ENCODE results near the gene TTLL6.

DNA sequence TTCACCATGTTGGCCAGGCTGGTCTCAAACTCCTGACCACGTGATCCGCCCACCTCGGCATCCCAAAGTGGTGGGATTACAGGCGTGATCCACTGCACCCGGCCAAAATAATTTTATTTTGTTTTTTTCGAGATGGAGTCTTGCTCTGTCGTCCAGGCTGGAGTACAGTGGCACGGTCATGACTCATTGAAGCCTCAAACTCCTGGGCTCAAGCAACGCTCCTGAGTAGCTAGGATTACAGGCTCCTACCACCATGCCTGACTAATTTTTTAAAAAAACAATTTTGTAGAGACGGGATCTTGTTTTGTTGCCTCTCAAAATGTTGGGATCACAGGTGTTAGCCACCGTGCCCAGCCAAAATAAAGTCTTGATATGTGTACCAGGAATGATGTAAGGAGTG lies 2.4 kb upstream of the TTLL6 start:
- no peak for TF ChIP-seq CTCF (IDR thresholded peaks at IDR 0.05)
- TF ChIP-seq POLR2A (IDR thresholded peaks at IDR 0.05) = no peak
